Colon (tissue), 2 donors: ENCODE measurements around the gene HSPBP1.

Experiments
- FAIRE-seq: peaks from 2 replicates; lab custom pipeline; 2012; peaks lifted over from hg19 to GRCh38; lab: Jason Lieb, UNC
- donor health status: control.
- donor health status: control.

HSPBP1 gene

GRCh38 chr19:55216461-55217198 lies 63.3 kb downstream of the HSPBP1 start:
- FAIRE-seq = no peak

GRCh38 chr19:55213547-55213946 lies 66.4 kb downstream of the HSPBP1 start:
- FAIRE-seq = no peak

- FAIRE-seq = no peak
Measured at GRCh38 chr19:55212447-55212846, 67.5 kb downstream of the HSPBP1 start.
